CD4-positive, alpha-beta T cell treated with Interleukin-2 at 100 ng/mL for 4 hours (primary cell): Measurements from ENCODE around the gene CDK14.

Experiments used
- DNase-seq: peaks from one replicate; pipeline ENCODE4 v3.0.0-alpha.2; 2020; ENCODE audit warnings: low spot score

Gene CDK14

GRCh38 chr7:90595801-90596670, at the start of gene CDK14:
Gene CDK14, plus strand, starts transcription at chr7:90596321. Its CDS starts 307 bp downstream, at chr7:90596628.
- DNase-seq = peak; percentile 6

- no peak for DNase-seq
Measured at GRCh38 chr7:90551036-90551435, 45.1 kb upstream of the CDK14 start.

GRCh38 chr7:90552521-90552920, 43.6 kb upstream of the CDK14 start:
- no peak for DNase-seq

GRCh38 chr7:90560730-90561129, 35.4 kb upstream of the CDK14 start:
- DNase-seq = no peak

- no peak for DNase-seq
Measured at GRCh38 chr7:90563286-90563685, 32.8 kb upstream of the CDK14 start.

GRCh38 chr7:90564455-90564854, 31.7 kb upstream of the CDK14 start:
- DNase-seq = no peak

GRCh38 chr7:90568213-90568612, 27.9 kb upstream of the CDK14 start:
- no peak for DNase-seq

- no peak for DNase-seq
Measured at GRCh38 chr7:90569368-90569767, 26.8 kb upstream of the CDK14 start.

GRCh38 chr7:90570373-90570959, 25.7 kb upstream of the CDK14 start:
- DNase-seq = no peak

GRCh38 chr7:90574146-90574819, 21.8 kb upstream of the CDK14 start:
- DNase-seq = no peak

GRCh38 chr7:90574820-90575187, 21.3 kb upstream of the CDK14 start:
- DNase-seq = no peak

GRCh38 chr7:90579181-90579688, 16.9 kb upstream of the CDK14 start:
- DNase-seq = no peak

- no peak for DNase-seq
Measured at GRCh38 chr7:90580051-90580450, 16.1 kb upstream of the CDK14 start.

- no peak for DNase-seq
Measured at GRCh38 chr7:90582164-90582563, 14.0 kb upstream of the CDK14 start.

GRCh38 chr7:90584378-90584777, 11.7 kb upstream of the CDK14 start:
- no peak for DNase-seq

GRCh38 chr7:90586091-90586490, 10.0 kb upstream of the CDK14 start:
- DNase-seq = no peak

- DNase-seq = no peak
Measured at GRCh38 chr7:90587766-90588165, 8.4 kb upstream of the CDK14 start.

- no peak for DNase-seq
Measured at GRCh38 chr7:90592033-90592432, 4.1 kb upstream of the CDK14 start.

GRCh38 chr7:90593205-90593604, 2.9 kb upstream of the CDK14 start:
- DNase-seq = no peak

GRCh38 chr7:90594751-90595317, 1.3 kb upstream of the CDK14 start:
- DNase-seq = no peak

GRCh38 chr7:90595342-90595800, 750 bp upstream of the CDK14 start:
- DNase-seq = no peak
